Lung (tissue), 12 donors: ENCODE data around the gene EPN1. TPM values are rescaled to one million over a fixed set of nuclear protein-coding genes. Genes with fewer than 3 reads are reported as not detected.

Experiments
- ATAC-seq: fragments of 200-7000 bp; cut with Tn5 transposase; one replicate; pipeline ENCODE4 v1.9.1; 2020; ENCODE audit warnings: moderate number of reproducible peaks; ENCODE audit not compliant: insufficient read depth, low FRiP score
- DNase-seq, 3 donors: peaks; one replicate each; pipeline ENCODE4 v3.0.0-alpha.2; 2013 to 2017
- H3K27ac ChIP-seq, 2 donors: one replicate each; pipeline ENCODE4 v1.5.1; 2013; ENCODE audit warnings: mild to moderate bottlenecking in 2 of 2, moderate library complexity in 2 of 2, control low read depth in 1 of 2, inconsistent platforms in 1 of 2, low read depth in 1 of 2, low read length in 1 of 2
- H3K27me3 ChIP-seq, 3 donors: one replicate each; pipeline ENCODE4 v1.5.1; 2013; ENCODE audit warnings: low read length in 2 of 3; ENCODE audit not compliant: control insufficient read depth in 3 of 3, insufficient read depth in 3 of 3
- H3K36me3 ChIP-seq, 4 donors: one replicate each; pipeline ENCODE4 v1.5.1; 2013; ENCODE audit warnings: low read length in 4 of 4, mild to moderate bottlenecking in 1 of 4, moderate library complexity in 1 of 4; ENCODE audit not compliant: control insufficient read depth in 4 of 4, insufficient read depth in 4 of 4
- H3K4me1 ChIP-seq, 5 donors: one replicate each; pipeline ENCODE4 v1.5.1; 2013; ENCODE audit warnings: low read length in 5 of 5, mild to moderate bottlenecking in 2 of 5, moderate library complexity in 1 of 5; ENCODE audit not compliant: control insufficient read depth in 5 of 5, insufficient read depth in 5 of 5
- H3K4me3 ChIP-seq: one replicate; pipeline ENCODE4 v1.5.1; 2013; ENCODE audit warnings: mild to moderate bottlenecking, control low read depth, moderate library complexity
- H3K9ac ChIP-seq, 2 donors: one replicate each; pipeline ENCODE4 v1.5.1; 2013; ENCODE audit warnings: low read length in 2 of 2, control low read depth in 1 of 2; ENCODE audit not compliant: insufficient read depth in 1 of 2
- H3K9me3 ChIP-seq, 4 donors: one replicate each; pipeline ENCODE4 v1.5.1; 2013; ENCODE audit warnings: low read length in 3 of 4, mild to moderate bottlenecking in 1 of 4, moderate library complexity in 1 of 4; ENCODE audit not compliant: control insufficient read depth in 4 of 4, insufficient read depth in 3 of 4
- CTCF ChIP-seq: IDR thresholded peaks from 2 replicates; pipeline ENCODE4 v1.5.1; 2012; ENCODE audit warnings: mild to moderate bottlenecking; ENCODE audit errors: control extremely low read depth, extremely low read depth
- WGBS, 2 donors: extraction: QIAGEN DNeasy Blood & Tissue Kit; methylation state at CpG; one replicate each; pipeline ENCODE4 v1.1.7; 2013; 5-methylcytosine and 5-hydroxymethylcytosine counted together
- polyA plus RNA-seq, 2 donors: library from polyadenylated mRNA; stranded (reverse); fragments of 200-250 nt; gene quantifications; one replicate each; pipeline ENCODE4 v1.2.1, GENCODE V29; 2013
- total RNA-seq, 2 donors: library from RNA; depleted of rRNA in 1 of 2; stranded (reverse); fragments of >200 nt in 1 of 2; gene quantifications; one replicate each; pipeline ENCODE4 v1.2.1, GENCODE V29; 2014 to 2021
- donor health status: control.
- donor health status: control.
- donor health status: Bipolar disorder and iron deficiency.
- donor health status: healthy.
- donor health status: DM: yes; HTN: yes; CAD: no.

The EPN1 gene
- total and polyA plus RNA-seq, 4 donors, result 84.8 to 140 (median 99.5) TPM

DNA sequence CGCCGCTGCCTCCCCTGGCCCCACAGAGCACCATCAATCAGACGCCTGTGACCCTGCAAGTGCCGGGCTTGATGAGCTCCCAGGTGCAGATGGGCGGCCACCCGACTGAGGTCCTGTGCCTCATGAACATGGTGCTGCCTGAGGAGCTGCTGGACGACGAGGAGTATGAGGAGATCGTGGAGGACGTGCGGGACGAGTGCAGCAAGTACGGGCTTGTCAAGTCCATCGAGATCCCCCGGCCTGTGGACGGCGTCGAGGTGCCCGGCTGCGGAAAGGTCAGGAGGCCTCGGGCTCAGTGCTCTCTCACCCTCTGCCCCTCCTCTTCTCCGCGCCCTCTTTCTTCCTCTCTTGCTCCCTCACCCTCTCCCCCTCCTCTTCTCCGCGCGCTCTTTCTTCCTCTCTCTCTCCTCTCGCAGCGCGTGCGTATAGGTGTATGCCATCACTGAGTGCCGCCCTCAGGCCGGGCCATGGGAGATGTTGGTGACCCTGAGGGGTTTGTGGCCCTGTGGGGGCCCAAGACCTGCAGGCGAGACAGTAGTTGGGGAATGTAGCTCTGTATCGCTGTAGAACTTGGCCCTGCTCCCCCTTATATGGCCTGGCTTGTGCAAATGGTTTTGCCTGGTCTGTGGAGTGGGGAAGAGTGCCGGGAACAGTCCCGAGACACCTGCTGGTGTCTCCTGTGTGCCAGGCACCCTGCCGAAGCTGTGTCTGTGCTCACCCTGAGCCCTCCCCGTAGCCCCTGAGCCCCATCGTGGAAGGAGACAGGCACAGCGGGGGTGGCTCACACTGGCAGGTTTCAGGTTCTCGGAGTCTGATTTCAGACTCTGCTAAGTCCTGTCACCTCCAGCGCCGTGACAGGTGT is 5.4 kb upstream of the EPN1 start:
- ATAC-seq, result no peak
- H3K36me3 ChIP-seq, result peaks cover 11 to 63% (median 39%) of the 10 kb centered on the region in 4 donors
- no peaks in the 10 kb centered on the region for H3K9me3 ChIP-seq
- no peak for TF ChIP-seq CTCF
- no peak overlapping the region for H3K27ac ChIP-seq
- H3K4me3 ChIP-seq, result no peak overlapping the region
- DNase-seq, result no peak
- H3K27me3 ChIP-seq, result no peaks in the 10 kb centered on the region
- WGBS, 2 donors, result 89% methylated on average over 43 of the region's 43 CpGs
- no peak overlapping the region for H3K9ac ChIP-seq
- peaks cover 0 to 2% (median 0%) of the 10 kb centered on the region in 5 donors for H3K4me1 ChIP-seq

DNA sequence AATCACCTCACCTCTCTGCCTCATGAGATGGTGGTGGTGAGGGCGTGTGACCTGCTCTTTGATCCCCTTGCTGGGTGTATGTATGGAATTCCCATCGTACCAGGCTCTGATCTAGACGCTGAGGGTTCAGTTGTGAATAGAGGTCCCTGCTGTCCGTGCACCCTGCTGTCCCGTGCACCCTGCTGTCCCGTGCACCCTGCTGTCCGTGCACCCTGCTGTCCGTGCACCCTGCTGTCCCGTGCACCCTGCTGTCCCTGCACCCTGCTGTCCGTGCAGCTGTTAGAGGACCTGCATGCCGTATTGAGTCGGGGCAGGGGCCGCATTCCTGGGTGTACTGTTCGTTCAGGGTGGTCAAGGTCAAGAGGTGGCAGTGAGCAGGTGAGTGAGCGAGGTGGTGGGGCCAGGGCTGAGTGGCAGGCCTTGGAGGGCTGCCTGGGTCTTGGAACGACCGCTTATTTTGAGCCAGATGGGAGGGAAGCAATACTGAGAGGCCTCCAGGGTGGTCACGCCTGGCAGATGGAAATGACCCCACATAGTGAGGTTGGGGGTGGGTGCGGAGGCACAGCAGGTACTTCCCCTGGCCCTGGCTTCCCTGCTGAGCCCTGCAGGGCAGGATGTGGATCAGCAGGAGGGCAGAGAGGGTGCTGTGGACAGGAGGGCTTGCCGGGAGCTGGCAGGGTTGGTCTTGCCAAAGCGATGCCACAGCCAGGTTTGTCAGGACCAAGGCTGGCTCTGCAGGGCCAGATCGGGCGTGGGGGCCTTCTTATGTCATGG is 4.6 kb upstream of the EPN1 start:
- Histone ChIP-seq H3K4me1 (peaks cover 0 to 2% (median 0%) of the 10 kb centered on the region in 5 donors), H3K27ac (no peak overlapping the region), H3K27me3 (no peaks in the 10 kb centered on the region), H3K36me3 (peaks cover 11 to 59% (median 37%) of the 10 kb centered on the region in 4 donors), H3K9me3 (no peaks in the 10 kb centered on the region), H3K9ac (no peak overlapping the region), H3K4me3 (no peak overlapping the region)
- 81 to 84% methylated on average over 23 of the region's 23 CpGs for whole genome bisulfite sequencing, 2 donors
- ATAC-seq (no peak), DNase-seq (no peak)
- TF ChIP-seq CTCF, result no peak

- H3K9me3 ChIP-seq, result no peaks in the 10 kb centered on the region
- 84% methylated on average over 2 of the region's 2 CpGs for WGBS, 2 donors
- no peak for ATAC-seq
- H3K9ac ChIP-seq, result no peak overlapping the region
- H3K27me3 ChIP-seq, result no peaks in the 10 kb centered on the region
- no peak overlapping the region for H3K4me3 ChIP-seq
- H3K4me1 ChIP-seq, result peaks cover 0 to 4% (median 2%) of the 10 kb centered on the region in 5 donors
- DNase-seq, result no peak
- H3K27ac ChIP-seq, result no peak overlapping the region
- peaks cover 11 to 55% (median 36%) of the 10 kb centered on the region in 4 donors for H3K36me3 ChIP-seq
- TF ChIP-seq CTCF, result no peak
Observed at GRCh38 chr19:55671054-55671378, 4.0 kb upstream of the EPN1 start.
